GM20431 (cell line): ENCODE data around the gene PALLD.

Source experiments
- in situ Hi-C: fragments of 300-500 bp; cut with MseI, MboI; formaldehyde crosslinking; loops from one replicate; pipeline ENCODE4 v1.15.0; 2020; ENCODE audit warnings: low sequenced_read_pairs; ENCODE audit not compliant: unreplicated experiment

Gene PALLD

DNA sequence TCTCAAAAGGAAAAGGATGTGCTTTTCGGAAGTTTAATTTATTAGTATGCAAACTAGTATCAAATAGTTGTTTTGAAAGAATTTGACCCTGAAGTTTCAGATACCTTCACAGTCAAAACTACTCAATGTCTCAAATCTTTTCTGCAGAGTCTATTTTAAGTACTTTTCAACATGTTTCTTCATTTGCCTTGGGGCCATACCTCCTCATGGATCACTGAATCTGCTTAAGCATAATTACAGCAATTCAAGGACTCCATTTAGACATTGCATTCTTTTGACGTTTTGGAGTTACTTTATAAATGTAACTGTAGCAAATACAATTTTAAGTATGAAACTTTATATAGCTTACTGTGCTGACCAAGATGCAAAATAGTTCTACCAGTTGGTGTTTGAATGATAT, 25.5 kb downstream of the PALLD start:
- in situ Hi-C loops: no loop called here

DNA sequence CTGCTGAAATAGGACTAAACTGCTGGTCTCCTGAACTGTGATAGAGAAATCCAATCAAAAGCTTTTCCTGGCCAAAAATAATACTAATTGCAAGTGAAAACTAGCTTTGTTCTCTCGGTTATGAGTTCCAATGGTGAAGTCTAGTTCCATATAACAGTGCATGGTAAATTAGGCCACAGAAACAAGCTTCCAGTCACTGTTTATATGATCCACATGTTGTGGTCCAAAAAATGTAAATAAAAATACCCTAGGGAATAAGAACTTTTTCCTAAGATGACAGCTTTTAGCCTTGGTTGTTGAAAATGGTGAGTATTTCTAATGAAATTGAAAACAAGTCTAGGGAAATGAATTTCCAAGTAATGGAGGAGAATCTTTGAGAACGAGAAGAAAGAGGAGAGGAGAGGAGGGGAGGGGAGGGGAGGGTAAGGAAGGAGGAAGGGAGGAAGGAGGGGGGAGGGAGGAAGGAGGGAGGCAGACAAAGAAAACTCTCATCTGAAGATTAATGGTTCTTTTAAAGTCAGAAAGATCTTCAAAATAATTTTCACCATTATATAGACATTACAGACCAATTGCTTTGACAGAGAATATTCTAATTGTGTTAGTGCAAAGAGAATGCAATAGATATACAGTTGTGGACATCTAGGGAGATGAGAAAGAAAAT, 26.1 kb downstream of the PALLD start:
- in situ Hi-C loops: no loop called here

DNA sequence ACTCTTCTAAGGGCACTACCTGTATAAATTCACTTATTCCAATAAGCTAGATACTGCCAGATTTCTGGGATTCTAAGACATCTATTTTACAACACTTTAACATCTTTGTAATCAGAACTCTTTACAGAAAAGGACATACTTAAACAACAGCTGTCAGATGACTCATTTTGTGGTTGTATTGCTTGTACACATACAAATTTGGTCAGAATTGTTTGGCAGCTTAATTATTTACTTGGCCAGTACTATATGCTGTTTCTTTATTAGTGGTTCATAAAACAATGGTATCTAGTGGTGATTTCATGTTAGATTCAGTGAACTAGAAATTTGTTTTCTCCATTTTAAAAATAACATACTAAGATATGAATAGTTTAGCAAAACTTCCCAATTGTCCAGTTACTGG, 27.2 kb downstream of the PALLD start:
- in situ Hi-C loops: no loop called here

DNA sequence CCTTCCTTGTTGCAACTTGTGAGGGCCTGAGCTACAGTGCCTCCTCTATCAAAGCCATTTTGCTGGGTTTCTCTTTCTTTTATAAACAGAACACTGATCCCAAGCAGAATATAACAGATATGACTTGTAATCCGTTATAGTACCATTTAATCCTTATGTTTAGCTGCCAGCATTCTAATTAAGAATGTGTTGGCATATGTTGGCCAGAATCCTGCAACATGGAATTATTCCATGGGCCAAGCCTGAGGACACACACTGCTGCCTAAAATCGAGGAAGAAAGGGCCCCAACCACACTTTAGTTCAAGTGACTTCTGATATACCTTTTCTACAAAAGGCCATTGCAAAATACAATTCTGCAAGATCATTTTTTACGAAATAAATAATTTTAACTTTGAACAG, 28.0 kb downstream of the PALLD start:
- in situ Hi-C loops: no loop called here

DNA sequence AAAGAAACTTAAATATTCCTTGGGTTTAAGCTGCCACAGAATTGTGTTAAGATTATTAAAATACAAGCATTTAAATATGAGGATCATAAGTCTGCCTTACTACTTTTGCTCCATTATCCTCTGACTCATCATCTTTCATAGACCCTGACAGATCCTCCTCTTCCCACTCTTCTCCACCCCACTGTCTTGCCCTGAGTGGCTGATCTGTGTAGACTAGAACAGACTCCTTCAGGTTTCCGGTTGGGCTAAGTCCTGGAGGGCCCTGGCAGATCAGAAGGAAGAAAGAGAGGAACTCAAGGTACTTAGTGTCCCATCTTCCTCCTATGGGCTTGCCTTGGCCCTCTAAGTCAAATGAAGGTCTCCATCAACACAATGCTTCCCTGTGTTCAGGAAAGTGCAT, 30.7 kb downstream of the PALLD start:
- in situ Hi-C loops: no loop called here

DNA sequence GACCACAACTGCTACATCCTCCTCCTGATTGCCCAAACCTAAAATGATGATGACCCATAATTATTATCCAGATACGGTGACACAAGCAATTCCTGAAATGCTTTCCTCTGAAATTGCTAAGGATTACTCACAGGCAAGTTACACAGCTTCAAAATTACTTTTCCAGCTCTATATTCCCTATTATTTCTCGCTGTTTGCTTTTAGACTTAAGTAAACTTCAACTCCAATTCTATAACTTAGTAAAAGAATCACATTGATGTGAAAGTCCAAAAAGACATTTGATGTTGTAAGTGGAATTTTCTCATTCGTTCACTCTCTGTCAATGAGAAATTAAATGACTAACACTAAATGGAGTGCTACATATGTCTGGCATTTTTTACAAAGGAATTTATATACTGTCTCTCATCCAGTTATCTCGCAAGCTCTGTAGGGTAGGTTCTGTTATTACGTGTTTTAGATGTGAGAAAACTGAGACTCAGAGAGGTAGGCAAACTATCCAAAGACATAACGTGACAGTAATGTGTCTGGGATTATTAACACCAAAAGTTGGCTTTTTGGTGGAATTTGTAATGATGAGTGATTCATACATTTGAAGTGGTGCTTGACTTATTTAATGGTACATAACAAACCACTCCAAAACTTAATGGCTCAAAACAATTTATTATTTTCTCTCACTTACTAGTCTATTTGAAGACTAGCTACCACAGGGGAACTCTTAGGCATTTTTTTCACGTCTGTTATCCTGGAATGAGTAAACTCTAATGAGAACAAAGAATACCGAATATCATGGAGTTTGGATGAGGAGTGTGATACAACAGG, 31.5 kb downstream of the PALLD start:
- in situ Hi-C loops: no loop called here

DNA sequence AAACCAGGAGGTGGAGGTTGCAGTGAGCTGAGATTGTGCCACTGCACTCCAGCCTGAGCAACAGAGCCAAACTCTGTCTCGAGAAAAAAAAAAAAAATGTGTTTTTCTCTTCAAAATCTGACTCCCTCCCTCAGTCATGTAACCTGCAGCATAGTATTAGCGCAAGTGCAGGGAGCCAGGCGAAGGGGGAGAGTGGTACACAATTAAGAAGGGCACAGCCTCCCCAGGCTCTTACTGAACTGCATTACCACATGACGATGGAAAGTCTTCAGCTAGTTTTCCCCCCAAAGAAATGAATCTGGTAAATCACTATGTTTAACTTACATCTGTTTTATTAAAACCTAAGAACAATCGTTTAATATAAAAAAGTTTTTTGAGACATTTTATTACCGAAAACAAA, 32.4 kb downstream of the PALLD start:
- in situ Hi-C loops: no loop called here

DNA sequence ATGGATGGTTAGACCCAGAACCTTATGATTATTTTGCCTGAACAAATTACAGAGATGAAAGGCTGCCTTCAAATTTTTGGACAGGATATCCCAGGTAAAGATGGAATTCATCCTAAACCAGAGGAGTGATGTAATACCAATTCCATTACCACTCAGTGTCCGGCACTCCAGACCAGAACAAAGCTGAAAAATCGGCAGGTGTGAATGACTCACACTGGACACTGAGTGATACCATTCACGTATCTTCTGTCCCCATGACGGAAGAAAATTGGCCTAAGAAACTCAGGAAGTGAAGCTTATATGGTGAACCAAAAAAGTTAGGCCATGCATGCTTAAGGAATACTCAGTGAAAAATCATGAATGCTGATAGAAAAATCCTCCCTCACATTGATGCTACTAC, 34.5 kb downstream of the PALLD start:
- in situ Hi-C loops: no loop called here

DNA sequence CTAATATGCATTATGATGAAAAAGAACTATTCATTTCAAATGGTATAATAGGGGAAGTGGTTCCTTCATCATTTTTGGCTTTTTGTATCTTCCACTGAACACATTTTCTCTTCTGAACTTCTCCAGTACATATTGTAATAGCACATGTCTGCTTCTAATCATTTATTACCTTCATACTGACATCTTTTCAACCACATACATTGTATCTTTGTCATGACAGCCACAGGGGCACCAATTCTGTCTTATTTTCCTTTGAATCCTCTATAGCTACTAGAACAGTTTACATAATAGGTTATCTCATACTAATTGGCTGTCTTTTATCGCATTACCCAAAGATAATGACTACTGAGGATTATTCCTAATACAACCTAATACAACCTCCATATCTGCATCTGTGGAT, 37.7 kb downstream of the PALLD start:
- in situ Hi-C loops: no loop called here

DNA sequence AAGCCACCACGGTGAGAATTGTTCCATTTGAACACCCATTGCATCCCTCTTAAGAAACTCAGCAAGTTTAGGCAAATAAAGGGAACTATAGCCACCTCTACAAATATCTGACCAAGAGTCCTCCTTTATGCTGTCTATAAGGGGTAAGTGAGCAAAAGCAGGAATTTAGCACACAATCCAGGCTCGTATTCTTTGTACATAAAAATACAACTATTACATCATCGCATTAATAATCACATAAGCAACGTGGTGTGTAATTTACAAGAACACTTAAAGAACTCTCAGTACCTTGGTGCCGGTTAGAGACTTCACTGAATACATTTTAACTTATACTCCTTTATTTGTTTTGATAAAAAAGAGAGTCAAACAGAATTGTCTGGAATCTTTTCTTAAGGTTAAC, 38.8 kb downstream of the PALLD start:
- in situ Hi-C loops: no loop called here

DNA sequence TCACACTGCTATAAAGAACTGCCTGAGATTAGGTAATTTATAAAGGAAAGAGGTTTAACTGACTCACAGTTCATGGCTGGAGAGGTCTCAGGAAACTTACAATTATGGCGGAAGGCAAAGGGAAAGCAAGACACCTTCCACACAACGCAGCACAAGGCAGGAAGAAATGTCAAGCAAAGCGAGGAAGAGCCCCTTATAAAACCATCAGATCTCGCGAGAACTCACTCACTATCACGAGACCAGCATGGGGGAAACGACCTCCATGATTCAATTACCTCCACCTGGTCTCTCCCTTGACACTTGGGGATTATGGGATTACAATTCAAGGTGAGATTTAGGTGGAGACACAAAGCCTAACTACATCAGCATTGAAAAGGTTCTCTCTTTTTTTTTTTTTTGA, 39.6 kb downstream of the PALLD start:
- in situ Hi-C loops: no loop called here

DNA sequence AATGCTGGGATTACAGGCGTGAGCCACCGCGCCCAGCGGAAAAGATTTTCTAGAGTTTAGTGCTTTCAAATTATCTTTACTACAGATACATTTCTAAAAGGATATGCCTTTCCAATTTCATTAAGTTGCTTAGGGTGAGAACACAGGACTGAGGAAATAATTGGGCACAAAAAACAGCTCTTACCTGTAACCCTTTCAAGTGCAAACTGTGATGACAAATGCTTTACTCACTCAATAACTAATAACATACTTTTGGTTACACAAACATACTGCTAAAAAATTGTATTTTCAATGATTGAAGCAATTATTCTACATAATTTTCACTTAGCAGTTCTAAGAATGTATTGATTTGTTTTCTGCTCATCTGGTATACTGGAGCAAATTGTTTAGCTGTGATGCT, 40.2 kb downstream of the PALLD start:
- in situ Hi-C loops: no loop called here

DNA sequence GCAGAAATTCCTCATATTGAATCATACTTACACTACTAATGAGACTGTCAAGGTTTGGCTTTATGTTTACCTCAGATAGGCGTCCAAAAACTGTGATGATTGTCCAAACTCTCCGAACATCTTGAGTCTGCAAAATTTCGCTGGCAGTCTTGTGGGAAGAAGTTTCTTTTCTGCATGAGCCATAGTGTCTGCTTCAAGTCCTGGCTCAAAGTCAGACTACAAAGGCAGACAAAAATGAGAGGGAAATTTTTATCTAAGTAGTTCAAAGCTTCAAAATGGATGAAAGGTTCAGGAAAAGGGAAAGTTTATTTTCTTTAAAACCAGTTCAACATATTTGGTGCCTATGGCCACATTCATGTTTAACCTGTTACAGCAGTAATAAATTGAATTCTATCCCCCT, 40.7 kb downstream of the PALLD start:
- in situ Hi-C loops: no loop called here

DNA sequence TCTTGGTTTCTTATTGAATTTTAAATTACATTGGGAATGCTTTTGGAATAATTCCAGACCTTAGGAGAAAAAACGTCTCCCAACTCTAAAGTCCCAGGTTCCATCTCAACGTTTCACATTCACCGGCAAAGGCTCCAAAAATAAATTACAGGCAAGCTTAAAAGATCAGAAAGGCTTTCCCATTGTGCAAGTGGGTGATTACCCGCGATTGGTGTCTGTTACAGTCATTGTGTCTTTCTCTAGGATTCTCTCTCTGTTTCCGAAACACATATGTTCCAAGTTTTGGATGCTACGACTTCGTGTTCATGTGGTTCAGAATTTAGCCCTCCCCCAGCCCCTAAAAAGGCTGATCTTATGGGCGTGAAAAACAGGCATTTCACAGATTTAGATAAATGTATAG, 41.8 kb downstream of the PALLD start:
- in situ Hi-C loops: no loop called here

DNA sequence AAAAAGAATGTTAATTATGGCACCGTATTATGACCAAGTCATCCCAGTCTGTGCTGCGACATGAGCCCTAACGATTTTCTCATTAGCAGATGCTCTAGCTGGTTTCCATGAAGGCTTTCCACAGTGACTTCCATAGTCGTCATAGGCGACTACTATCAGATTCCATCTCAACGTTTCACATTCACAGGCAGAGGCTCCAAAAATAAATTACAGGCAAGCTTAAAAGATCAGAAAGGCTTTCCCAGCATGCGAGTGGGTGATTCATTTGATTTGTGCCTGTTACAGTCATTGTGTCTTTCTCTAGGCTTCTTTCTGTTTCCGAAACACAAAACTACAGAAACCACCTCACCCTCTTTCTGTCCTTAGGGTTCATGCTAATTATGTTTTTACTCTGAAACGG, 43.2 kb downstream of the PALLD start:
- in situ Hi-C loops: no loop called here

DNA sequence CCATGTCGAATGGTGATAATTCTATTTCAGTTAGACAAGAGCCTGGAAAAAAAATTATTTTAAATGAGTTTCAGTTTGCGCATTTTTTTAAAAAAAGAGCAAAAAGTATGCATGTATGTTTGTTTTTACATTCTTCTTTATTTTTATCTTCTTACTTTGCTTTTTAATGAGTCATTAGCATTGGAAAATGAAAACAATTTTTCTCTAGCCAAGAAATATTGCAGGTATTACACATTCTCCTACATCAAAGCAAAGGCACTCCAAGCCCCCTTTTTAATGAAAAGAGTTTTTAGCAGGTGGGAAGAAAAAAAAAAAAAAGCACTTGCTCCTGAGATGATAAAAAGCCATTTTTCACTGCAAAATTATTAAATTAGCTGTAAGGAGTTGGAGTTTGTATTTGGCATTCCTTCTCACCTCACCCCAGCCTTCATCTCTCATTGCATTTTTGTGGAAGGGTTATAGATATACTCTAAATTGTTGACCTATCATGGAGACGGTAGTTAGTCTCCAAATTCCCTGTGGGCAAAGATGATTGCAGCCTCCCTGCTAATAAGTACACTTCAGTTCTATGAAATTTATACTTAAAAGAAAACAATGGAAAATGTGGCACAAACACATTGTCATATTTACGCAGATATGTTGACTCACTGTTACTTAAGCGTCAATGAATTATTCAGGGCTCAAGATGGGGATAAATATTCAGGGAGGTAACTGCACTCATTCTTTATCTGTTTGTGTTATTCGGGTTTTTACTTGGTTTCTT, 43.8 kb downstream of the PALLD start:
- in situ Hi-C loops: no loop called here

DNA sequence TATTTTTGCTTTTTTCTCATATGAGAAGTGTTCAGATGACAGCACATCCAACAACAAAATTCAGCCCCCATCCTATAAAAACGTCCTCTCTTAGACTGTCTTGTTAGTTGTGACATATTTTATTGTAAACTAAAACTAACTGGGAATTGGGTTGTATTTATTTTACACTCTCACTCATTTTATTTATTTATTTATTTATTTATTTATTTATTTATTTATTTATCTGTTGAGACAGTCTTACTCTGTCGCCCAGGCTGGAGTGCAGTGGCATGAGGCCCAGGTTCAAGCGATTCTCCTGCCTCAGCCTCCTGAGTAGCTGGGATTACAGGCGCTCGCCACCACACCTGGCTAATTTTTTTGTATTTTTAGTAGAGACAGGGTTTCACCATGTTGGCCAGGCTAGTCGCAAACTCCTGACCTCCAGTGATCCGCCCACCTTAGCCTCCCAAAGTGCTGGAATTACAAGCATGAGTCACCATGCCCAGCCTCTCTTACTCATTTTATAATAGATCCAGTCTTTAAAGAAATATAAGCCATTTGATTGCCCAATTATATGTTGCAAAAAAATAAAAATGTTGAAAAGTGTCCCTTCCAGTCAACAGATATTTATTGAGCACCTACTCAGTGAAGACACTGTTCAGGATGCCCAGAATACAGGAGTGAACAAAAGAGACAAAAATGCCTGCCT, 44.6 kb downstream of the PALLD start:
- in situ Hi-C loops: no loop called here

DNA sequence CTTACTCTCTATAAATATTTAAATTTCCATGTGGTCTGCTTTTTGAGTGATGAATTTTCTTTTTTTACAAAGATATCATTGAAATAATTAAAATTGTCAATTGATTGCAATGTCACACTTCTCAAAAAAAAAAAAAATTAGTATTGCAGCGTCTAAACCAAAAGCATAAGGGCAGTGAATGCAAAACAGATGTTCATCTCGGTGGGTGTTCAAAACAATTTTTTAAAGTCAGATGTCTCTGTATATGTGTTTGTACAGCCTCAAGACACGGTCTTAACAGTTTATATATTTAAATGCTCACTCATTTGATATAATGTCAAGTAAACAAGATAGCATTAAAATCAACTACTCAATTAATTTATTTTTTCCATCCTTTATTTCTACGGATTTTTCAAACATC, 52.3 kb downstream of the PALLD start:
- in situ Hi-C loops: no loop called here

DNA sequence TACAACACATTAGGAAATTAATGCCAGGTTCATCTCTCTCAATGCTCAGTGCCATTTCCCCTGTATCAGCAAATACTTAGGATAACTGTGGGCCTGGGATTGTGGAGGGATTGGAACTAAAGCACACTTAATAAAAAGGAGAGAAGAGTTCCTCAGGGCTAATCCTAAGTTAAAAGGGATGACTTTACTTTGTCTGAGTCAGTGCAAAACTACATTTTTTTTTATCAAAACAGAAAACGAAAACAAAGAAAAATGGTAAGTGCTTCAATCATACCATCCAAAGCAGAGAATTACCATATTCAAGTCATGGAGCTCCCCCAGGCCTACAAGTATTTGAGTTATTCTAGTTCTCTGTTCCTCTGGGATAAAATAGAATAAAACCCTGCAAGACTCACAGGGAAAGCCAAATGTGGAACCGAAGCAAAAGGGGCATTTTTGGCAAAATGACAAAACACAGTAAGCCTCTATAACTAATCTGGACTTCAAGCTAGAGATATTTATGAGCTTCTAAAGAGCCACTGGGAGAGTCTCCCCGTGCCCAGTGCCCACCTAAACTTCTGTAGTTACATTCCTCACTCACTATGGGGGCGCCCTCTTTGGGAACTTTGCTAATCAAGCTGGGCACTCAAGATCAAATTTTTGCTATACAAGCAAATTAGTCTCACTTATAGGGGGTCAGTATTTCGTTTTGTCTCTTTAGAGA, 53.4 kb downstream of the PALLD start:
- in situ Hi-C loops: no loop called here

DNA sequence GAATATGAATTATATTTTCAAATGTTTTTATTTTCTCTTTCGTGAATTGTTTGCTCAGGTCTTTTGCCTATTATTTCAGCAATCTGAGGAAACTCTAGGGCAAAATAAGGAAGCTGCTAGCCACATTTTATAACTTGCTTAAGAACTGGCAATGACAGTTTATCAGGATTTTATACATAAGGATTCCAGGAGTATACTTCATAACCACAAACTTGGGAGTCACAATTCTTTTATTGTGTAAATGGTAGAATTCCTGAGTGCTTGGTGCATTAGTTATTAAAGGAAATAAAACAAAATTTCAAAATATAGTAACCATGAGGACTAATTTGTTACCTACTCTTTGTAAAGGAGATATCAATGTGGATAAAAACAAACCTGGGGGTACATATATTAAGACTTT, 54.4 kb downstream of the PALLD start:
- in situ Hi-C loops: no loop called here
